ENCODE measurements around the gene DHX58.

DNA sequence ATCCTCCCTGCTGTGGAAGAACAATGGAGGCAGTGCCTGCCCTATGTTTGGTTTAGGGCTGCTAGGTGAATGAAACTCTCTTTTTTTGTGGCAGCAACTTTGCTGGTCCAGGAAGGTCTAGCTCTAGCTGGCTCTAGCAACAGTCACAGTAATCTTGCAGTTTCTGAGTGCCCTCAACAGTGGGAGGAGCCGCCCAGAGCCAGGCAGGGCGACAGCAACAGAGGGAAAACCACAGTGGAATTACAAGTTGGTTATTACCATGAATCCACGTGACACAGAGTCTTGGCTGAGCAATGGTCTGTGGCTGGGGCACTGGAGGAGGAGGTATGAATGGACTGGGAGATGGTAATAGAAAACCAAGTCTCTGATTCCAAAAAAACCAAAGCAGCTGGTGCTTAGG is 20.4 kb upstream of the DHX58 start:
- TF ChIP-seq, protein P1, sequence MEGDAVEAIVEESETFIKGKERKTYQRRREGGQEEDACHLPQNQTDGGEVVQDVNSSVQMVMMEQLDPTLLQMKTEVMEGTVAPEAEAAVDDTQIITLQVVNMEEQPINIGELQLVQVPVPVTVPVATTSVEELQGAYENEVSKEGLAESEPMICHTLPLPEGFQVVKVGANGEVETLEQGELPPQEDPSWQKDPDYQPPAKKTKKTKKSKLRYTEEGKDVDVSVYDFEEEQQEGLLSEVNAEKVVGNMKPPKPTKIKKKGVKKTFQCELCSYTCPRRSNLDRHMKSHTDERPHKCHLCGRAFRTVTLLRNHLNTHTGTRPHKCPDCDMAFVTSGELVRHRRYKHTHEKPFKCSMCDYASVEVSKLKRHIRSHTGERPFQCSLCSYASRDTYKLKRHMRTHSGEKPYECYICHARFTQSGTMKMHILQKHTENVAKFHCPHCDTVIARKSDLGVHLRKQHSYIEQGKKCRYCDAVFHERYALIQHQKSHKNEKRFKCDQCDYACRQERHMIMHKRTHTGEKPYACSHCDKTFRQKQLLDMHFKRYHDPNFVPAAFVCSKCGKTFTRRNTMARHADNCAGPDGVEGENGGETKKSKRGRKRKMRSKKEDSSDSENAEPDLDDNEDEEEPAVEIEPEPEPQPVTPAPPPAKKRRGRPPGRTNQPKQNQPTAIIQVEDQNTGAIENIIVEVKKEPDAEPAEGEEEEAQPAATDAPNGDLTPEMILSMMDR (conservative IDR thresholded peaks at IDR 0.05 in 1 of 2, IDR thresholded peaks at IDR 0.05 in 1 of 2; ENCODE audit: extremely low read depth in 1 of 2, insufficient read depth in 1 of 2, low read depth in 1 of 2, low read length in 2 of 2): no peak
- no peak for TF ChIP-seq EZH2 (IDR thresholded peaks at IDR 0.05; ENCODE audit: borderline replicate concordance, low read length)

Measured in mammary epithelial cell (primary cell).